GM19395 (cell line): ENCODE measurements around the gene GTF3C5.
"Not testable (repeated sequence)": the region's sequence is repeated elsewhere in the genome, so short reads cannot be mapped to it uniquely, and the experiment has no call there.

ENCODE experiments used
- ATAC-seq: cut with Tn5 transposase; IDR thresholded peaks from one replicate; pipeline ENCODE4 v1.9.1; 2021; ENCODE audit warnings: mild to moderate bottlenecking, moderate library complexity; ENCODE audit not compliant: unreplicated experiment

The GTF3C5 gene

DNA sequence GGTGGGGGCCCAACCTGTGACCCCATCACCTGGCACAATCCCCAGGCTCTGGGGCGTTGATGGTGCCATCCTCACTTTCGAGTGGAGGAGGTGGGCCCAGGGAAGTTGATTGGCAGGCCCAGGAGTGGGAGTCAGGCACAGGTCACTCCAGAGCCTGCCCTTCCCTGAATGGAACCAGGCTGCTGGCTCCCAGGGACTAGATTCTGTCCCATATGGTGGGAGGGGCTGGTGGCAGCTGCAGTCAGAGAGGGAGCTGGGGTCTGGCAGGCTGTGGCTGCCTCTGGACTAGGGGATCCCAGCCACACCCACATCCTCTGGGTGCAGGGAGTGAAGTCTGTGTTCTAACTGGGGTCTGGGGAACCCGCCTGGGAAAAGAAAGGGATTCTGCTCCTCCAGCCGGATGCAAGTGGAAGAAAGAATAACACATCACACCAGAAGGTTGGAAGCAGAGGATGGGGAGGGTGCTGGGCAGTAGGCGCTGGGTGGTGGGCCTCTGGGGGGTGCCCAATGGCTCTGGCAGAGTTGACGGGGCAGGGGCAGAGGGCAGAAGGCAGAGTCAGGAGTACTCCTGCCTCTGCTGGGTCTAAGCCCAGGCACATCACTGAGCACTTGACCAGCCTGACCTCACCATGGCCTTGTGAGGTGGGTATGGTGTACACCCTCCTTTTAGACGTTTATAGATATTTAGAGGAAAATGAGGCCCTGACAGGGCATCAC lies 56.8 kb downstream of the GTF3C5 start:
- ATAC-seq, result no peak

GRCh38 chr9:133088146-133088750 lies 57.5 kb downstream of the GTF3C5 start:
- no peak for ATAC-seq

DNA sequence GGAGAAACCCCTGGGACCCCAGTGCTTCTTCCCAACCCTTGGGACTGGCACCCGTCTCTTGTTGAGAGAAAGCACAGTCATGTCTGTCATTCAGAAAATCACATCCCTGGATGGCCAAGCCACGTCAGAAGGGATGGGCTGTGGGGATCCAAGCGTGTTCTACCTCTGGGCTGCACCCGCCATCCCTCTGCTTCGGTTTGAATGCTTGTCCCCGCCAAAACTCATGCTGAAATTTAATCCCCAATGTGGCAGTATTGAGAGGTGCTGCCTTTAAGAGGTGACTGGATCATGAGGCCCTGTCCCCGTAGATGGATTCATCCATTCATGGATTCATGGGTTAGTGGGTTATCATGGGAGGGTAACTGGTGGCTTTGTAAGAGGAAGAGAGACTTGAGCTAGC lies 58.0 kb downstream of the GTF3C5 start:
- ATAC-seq, result no peak

- ATAC-seq, result no peak
Measured at GRCh38 chr9:133089271-133089671, 58.5 kb downstream of the GTF3C5 start.

DNA sequence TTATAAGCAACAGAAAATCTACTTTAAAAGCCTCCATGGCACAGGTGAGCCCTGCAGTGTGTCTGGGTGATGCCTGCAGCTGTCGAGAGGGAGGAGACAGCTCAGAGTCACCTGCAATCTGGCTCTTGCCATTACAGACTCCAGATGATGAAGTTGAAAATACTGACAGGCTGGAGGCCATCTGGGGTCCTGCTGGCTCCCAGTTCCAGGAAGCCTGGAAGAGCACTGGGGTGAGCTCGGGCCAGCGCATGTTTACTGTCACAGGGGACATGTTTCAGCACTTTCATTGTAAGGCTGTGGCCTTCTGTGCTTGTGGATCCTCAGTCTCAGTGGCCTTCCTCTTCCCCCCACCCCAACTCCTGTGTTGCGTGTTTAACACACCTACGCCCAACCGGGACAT lies 59.4 kb downstream of the GTF3C5 start:
- ATAC-seq, result no peak

GRCh38 chr9:133090752-133091385 lies 60.1 kb downstream of the GTF3C5 start:
- no peak for ATAC-seq

- not testable (repeated sequence) for ATAC-seq
Measured at GRCh38 chr9:133094351-133094750, 63.6 kb downstream of the GTF3C5 start.

DNA sequence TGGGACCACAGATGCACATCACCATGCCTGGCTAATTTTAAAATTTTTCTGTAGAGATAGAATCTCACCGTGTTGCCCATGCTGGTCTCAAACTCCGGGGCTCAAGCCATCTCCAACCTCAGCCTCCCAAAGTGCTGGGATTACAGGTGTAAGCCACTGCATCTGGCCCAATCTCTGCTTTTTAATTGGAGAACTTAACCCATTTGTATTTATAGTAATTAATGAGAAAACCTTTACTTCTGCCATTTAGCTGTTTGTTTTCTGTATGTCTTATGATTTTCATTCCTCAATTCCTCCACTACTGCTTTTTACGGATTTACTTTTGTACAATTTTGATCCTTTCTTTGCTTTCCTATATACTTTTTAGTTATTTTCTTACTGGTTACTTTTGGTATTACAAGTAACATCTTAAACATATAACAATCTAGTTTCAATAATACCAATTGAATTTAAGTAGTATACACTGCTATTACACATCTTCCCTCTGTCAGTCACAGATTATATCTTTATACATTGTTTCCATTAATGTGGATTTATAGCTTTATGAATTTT lies 64.1 kb downstream of the GTF3C5 start:
- ATAC-seq, result no peak

- ATAC-seq, result no peak
Measured at GRCh38 chr9:133098104-133098754, 67.4 kb downstream of the GTF3C5 start.

GRCh38 chr9:133098871-133099270 lies 68.1 kb downstream of the GTF3C5 start:
- ATAC-seq, result no peak

GRCh38 chr9:133099726-133100505 lies 69.1 kb downstream of the GTF3C5 start:
- ATAC-seq, result no peak

DNA sequence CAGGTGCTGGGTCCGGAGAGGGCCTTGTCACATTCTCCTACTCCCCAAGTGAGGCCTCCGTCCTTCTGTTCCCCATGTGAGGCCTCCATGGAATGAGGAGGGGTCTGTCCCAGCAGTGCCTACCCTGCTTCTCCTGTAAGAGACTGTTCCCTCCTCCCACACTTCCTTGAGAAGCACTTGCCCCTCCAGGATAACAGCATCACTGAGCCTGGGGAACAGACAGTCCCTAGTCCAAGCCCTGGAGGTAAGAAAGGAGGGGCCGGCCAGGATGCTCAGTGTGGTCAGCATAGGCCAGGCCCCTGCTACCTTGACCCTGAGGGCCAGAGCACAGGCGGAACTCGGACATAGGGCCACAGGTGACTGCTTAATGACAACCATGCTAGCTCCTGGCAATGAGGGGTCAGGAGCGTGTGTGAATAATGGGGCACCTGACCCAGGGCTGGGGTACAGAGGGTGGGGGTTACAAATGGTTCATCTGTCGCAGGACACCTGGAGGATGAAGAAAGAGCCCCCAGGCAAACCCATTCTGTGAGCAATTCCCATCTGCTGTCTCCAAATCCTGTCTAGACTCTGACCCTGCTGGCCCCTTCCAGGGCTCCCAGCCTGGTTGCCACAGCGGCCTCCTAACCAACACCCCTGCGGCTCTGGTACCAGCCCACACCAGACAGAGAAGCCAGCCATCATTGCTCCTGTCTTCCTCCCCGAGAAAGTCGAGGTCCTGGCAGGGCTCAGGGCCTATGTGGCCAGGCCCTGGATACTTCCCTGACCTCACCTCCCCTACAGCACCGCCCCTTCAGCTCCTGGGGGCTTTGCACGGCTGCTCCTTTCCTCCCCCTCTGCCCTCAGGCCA lies 69.9 kb downstream of the GTF3C5 start:
- no peak for ATAC-seq

DNA sequence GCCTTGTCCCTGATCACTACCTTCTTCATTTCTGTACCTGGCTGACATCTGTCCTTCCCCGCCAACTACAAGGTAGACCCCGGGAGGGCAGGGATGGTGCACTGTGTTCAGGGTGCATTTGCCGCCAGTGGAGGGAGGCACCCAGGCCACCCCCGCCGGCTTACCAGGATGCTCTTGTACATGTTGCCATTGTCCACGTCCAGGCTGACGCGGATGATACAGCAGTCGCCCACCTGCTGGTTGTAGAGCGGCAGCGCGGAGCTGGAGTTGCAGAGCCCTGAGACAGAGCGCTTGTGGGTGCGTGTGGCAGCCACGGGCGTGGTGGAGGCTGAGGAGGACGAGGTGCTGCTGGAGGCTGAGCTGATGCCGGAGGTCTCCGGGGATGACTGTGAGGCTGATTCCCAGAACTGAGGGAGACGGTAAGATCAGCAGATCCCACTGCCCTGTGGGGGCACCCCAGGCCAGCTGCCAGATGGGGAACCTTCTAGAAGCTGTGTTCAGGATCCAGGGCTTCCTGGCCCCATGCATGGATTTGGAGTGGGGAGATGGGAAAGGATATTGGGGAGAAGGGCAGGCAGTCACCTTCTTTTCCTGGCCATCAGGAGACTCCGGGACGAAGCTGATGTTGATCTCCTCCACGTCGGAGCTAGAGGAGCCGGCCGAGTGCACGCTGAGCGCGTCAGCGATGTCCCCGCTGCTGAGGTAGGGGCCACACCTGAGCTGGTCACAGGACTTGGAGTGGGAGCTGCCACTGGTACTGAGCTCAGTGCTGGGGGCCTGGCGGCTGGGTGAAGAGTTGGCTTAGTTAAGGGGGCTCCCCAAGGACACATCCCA lies 70.8 kb downstream of the GTF3C5 start:
- ATAC-seq, result no peak

GRCh38 chr9:133102190-133103021 lies 71.6 kb downstream of the GTF3C5 start:
- no peak for ATAC-seq

DNA sequence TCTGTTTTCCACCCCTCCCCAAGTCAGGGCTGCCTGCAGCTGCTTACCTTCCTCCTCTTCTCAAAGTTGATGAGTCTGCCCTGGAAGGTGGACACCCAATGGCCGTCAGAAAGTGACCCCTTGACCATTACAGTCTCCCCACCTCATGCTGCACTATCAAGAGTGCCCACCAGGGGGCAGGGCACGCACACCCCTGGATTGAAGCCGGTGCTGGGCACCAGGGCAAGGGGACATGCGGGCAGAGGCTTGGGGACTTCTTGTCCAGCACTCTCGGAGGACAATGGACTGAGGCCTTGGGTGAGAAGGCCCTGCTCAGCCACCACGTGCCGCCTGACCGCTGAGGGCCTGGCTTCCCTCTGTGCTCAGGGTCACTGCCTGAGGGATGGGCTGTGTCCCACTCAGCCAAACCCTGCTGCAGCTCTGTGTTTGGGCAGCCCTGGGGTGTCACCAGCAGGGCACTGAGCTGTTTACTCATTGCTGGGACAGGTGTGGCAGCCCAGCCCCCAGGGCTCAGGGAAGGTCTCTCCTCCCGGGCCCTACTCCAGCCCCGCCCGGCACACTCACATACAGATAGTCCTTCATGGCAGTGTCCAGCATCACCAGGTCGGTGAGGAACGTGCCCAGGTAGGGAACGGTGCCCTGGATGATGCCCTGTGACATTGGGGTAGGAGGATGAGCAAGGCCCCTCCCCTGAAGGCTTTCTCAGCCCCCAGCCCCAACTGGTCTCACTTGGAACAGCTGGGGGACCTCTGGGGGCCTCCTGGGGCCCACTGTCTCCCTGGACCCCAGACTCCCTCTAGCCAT lies 72.6 kb downstream of the GTF3C5 start:
- ATAC-seq, result no peak

GRCh38 chr9:133103987-133104505 lies 73.2 kb downstream of the GTF3C5 start:
- no peak for ATAC-seq
